PFSK-1 (cell line): ENCODE measurements around the gene ZBTB12.

ENCODE experiments used
- POLR2AphosphoS5 ChIP-seq: IDR thresholded peaks from 2 replicates; pipeline ENCODE4 v1.6.1; 2012; ENCODE audit warnings: low read depth, mild to moderate bottlenecking, control low read depth, low read length, moderate library complexity
- REST ChIP-seq, 2 experiments: IDR thresholded peaks; 2 replicates each; pipeline versions ENCODE4 v1.6.1 to v1.8.0; 2011 to 2012; ENCODE audit warnings: low read depth in 2 of 2, low read length in 2 of 2, control low read depth in 1 of 2, inconsistent platforms in 1 of 2, mild to moderate bottlenecking in 1 of 2, moderate library complexity in 1 of 2; ENCODE audit not compliant: insufficient read depth in 1 of 2
- SIN3A ChIP-seq: IDR thresholded peaks from 2 replicates; pipeline ENCODE4 v1.6.1; 2012; ENCODE audit warnings: mild to moderate bottlenecking, low read length, moderate library complexity, borderline replicate concordance; ENCODE audit not compliant: insufficient read depth

GRCh38 chr6:31870385-31870921 is 31.4 kb downstream of the ZBTB12 start:
- TF ChIP-seq REST (IDR thresholded peaks at IDR 0.05; ENCODE audit: insufficient read depth in 1 of 2, low read depth in 2 of 2, low read length in 2 of 2): no peak
- no peak for TF ChIP-seq POLR2AphosphoS5
- no peak for TF ChIP-seq SIN3A
